Hematopoietic multipotent progenitor cell treated with erythropoietin and hydrocortisone succinate and interleukin-3 and kit ligand, for 8 days (in vitro differentiated cells): ENCODE measurements around the gene FIGN.

Source experiments
- DNase-seq: peaks from one replicate; pipeline ENCODE4 v3.0.0-alpha.2; 2015

FIGN gene, protein sequence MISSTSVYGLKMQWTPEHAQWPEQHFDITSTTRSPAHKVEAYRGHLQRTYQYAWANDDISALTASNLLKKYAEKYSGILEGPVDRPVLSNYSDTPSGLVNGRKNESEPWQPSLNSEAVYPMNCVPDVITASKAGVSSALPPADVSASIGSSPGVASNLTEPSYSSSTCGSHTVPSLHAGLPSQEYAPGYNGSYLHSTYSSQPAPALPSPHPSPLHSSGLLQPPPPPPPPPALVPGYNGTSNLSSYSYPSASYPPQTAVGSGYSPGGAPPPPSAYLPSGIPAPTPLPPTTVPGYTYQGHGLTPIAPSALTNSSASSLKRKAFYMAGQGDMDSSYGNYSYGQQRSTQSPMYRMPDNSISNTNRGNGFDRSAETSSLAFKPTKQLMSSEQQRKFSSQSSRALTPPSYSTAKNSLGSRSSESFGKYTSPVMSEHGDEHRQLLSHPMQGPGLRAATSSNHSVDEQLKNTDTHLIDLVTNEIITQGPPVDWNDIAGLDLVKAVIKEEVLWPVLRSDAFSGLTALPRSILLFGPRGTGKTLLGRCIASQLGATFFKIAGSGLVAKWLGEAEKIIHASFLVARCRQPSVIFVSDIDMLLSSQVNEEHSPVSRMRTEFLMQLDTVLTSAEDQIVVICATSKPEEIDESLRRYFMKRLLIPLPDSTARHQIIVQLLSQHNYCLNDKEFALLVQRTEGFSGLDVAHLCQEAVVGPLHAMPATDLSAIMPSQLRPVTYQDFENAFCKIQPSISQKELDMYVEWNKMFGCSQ

DNA sequence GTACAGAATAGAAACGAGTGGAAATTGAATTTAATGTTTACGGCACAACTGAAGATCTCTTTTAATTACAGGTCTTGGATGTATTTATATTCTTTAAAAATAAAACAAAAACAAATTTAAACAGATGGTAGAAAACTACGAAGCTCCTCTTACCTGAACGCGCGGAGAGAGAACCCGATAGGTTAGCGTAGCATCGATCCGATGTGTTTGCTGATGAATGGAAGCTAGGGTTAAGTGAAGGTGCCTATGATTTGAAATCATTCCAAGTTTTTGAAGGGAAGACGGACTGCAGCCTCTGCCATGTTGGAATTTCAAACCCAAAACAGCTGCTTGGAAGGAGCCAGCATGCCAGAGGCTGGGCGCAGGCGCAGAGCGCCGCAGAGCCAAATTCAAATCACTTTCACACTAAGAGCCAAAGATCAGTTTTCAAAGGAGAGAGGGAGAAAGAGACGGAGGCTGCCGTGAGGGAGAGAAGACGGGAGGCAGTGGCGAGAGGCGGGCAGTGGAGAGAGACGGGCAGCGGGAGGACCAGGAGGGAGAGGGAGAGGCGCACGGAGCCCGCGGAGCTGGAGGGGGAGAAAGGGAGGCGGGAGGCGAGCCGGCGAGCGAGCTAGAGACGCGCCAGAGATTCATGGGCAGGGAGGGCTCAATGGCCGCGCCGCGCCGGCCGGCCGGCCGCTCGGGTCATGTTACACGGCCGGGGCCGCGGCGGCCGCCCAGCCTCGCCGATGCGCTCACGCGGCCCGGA, at the start of gene FIGN:
Gene FIGN (minus strand): TSS at position 324 of the 748 bp plus-strand sequence. CDS start 1,081 bp downstream, outside the sequence.
- DNase-seq, result no peak

DNA sequence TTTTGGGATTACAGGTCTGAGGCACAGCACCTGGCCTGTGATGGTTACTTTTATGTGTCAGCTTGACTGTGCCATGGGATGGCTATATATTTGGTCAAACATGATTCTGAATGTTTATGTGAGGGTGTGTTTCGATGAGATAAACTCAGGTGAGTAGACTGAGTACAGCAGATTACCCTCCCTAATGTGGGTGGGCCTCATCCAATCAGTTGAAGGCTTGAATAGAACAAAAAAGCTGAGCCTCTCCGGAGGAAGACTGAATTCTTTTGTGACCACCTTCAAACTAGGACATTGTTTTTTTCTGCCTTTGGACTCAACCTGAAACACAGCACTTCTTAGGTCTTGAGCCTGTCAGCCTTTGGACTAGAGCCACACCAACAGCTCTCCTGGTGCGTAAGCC, 49.4 kb upstream of the FIGN start:
- DNase-seq, result no peak

GRCh38 chr2:163779970-163780597, 44.3 kb upstream of the FIGN start:
- DNase-seq, result no peak

- no peak for DNase-seq
These were observed 42.4 kb upstream of the FIGN start for GRCh38 chr2:163778045-163778781.

DNA sequence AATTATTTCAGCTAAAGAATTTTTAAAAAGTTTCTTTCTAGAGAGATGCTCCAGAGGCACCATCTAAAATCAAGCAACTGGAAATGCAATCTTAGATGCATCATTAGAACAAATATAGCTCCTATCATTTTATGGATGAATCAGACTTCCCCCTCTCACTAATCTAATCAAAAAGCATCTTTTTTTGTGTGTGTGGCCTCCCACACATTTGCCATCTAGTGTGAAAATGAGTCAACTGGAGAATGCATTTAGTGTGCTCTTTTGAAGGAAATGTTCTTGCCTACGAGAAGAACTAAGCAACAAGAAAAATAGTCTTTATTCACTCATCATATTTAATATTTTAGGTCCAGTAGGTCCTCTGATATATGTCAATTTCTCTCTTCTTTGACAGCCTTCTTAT, 39.5 kb upstream of the FIGN start:
- DNase-seq, result no peak

GRCh38 chr2:163774862-163775261, 39.1 kb upstream of the FIGN start:
- DNase-seq, result no peak

DNA sequence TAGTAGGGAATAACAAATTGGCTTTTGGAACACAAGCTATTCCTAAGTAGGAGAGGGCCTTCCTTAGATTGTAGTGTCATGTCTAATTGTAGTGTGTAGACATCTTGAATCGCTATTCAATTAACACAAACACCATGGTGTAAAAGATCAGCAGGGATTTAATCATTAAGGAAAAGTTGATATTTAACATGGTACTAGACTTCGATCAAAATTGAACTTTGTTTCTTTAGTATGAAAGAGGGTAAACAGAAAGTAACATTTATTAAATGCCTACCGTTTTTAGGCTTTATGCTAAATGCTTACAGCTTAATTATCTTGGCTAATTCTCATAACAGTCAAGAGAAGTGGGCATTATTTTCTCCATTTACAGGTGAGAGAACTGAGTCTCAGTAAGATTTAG, 37.5 kb upstream of the FIGN start:
- no peak for DNase-seq

DNA sequence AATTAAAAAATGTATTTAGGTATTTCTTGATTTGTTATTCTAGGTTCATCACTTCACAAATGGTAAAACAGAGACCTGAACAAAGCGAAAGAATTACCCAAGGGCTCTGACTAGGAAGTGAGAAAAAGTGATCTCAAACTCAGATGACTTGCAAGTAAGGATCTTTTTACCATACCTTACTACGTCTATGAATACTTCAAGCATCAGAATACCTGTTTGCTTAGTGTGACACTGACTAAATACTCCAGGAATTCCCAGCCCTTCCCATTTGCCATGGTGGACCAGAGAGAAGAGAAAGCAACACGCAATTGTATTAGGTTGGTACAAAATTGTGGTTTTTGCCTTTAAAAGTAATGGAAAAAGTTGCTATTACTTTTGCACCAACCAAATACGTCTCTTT, 35.8 kb upstream of the FIGN start:
- no peak for DNase-seq

- no peak for DNase-seq
These were observed 33.3 kb upstream of the FIGN start for GRCh38 chr2:163768881-163769695.

GRCh38 chr2:163767097-163767496, 31.3 kb upstream of the FIGN start:
- no peak for DNase-seq

GRCh38 chr2:163764566-163764965, 28.8 kb upstream of the FIGN start:
- DNase-seq, result no peak

GRCh38 chr2:163759013-163759412, 23.2 kb upstream of the FIGN start:
- DNase-seq, result no peak

DNA sequence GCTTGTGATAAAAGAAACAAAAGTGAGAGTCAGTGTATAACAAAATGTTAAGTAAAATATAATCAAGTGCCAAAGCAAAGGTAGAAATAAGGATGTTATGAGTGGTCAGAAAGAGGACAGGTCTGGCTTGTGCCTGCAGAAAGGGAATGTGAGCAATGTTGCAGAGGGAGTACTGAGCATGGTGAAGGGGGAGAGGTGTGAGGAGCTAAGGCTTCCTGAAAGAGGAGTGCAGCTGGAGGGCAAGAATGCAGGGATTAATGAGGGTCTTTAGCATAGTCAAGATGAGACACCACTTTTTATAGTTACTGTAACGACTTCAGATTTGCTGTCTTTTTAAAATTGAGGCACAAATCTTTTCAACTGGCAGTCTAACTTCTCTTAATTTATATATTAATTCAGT, 22.0 kb upstream of the FIGN start:
- DNase-seq, result no peak

DNA sequence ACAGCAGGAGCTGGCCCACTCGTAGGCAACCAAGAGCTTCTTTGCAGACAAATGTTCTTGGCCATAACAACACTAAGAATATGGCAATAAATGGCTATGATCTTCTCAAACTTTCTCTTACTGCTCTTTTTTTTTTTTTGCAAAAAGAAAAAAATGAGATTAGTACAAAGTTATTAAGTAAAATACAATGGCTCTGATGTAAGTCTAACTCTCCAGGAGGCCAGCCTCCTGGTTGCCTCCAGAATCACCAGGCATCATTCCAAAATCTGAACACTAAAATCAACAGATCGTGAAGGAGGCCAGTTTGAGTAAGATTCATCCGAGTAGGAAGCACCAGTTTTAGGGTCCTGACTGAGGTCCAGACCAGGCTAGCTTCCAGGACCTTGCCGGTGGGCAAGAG, 20.8 kb upstream of the FIGN start:
- no peak for DNase-seq

GRCh38 chr2:163755366-163755765, 19.6 kb upstream of the FIGN start:
- no peak for DNase-seq

DNA sequence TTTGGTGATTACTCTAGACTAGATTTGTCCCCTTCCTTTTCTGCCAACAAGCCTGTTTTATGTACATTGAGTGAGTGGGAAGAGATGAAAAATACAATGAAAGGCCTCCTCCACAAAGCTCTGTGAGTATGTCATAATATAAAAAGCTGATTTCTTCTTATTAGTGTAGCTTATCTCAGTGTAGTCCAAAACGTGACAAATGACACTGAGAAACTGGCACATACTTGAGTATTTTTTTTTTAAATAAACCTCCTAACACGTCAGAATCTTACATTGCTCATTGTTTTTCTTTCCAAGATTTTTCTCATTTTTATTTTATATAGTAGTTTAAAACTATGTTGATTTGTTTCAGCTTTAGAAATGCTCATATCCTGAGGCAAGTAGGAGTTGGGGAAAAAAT, 17.9 kb upstream of the FIGN start:
- DNase-seq, result no peak

DNA sequence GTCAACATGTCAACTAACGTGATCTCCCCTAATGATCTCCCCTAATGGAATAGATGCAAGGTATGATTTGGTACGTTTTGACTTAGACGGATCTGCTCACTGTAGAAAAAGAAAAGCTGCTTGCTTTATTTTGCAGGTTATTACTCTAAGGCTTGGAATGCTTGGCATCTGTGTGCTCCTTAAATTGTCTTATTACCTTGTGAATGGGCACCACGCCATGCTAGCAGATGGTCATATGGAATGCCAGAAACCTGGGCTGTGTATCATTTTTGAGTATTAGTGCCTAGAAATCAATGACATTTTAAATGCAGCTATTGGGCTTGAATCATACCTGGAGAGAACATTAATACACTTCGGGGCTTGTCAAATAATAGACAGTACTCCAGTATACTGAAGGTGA, 16.5 kb upstream of the FIGN start:
- DNase-seq, result no peak

- DNase-seq, result no peak
These were observed 15.9 kb upstream of the FIGN start for GRCh38 chr2:163751696-163752095.

GRCh38 chr2:163748420-163748819, 12.6 kb upstream of the FIGN start:
- no peak for DNase-seq

DNA sequence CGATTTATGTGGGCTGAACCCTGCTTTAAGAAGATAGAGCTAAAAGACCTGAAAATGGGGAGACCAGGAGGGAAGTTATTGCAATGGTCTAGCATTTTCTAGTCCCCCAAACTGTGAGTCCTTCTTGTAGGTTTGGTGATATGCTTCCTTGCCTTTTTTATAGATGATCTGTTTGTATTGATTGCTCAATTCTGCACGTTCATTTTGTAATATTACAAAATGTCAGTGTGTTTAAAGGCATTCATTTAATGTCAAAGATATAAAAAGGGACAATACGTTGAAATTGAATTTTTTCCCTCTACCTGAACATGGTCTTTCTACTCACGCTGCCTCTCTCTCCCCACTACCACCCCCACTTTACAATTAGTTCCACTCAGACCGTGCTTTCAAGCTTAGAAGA, 5.6 kb upstream of the FIGN start:
- DNase-seq, result no peak

DNA sequence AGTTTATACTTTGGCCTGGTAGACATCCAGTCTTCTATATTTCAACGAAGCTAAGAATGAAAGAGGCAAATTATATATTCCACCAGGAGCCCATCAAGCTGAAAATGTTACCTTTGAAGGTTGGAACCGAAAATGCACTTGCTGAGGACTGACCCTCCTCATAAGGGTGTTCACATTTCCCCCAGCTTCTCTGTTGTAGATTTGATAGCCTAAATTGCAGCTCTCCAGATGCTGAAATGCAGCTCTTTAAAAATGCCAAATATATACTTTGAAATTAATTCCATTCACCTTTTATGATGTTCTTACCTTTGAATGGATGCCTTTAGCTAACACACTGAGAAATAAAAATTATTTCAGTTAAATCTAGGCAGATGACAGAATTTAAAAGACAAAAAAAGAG, 1.8 kb upstream of the FIGN start:
- no peak for DNase-seq

DNA sequence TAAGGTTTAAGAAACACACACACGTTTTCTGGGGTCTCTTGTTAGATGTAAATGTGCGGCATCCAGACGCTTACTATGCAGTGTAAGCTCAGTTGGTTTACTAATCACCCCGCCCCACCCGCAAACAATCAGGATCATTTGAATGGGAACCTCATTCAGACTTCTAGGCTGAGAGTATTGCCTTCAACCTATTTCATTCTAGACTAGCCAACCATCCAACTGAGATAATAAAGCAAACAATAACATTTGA, 1.3 kb upstream of the FIGN start:
- DNase-seq, result no peak
